Activated T-cell treated with anti-CD3 and anti-CD28 coated beads for 24 hours (primary cell): ENCODE data around the gene MRPL37.

Source experiments
- DNase-seq: peaks from one replicate; pipeline ENCODE4 v3.0.0-alpha.2; 2020; ENCODE audit warnings: low read depth

Gene MRPL37

DNA sequence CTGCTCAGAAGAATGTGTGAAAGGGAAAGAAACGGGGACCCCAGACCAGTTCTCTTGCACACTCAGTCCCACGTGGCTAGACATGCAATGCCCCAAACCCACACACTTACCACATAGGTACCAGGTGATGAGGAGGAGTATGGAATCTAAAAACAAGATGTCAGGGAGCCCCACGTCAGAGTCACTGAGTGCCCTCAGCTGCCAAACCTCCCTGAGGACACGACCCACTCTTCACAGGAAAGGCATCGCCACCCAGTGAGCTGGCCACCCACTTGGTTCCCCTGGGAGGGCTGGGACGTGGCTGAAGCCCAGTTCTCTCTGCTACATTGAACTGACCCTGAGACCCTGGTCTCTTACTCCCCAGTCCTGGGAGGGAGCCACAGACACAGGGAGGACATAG, 41.4 kb downstream of the MRPL37 start:
- no peak for DNase-seq

DNA sequence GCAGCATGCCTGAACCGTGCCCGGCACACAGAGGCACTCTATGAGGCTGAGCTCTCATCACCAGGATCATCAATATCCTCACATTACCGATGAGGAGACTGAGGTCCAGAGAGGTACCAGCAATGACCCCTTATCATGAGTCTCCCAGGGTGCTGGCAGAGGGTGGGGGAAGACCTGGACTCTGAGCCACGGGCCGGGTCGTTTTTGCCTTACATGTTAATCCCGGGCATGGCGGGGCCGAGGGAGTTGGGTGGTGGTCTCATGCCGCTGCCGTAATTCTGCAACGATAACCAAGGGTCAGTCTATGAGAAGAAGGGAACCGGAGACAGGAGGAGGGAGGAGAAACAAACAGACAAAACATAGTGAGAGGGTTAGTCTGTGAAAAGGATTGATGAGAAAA, 43.1 kb downstream of the MRPL37 start:
- DNase-seq, result no peak

DNA sequence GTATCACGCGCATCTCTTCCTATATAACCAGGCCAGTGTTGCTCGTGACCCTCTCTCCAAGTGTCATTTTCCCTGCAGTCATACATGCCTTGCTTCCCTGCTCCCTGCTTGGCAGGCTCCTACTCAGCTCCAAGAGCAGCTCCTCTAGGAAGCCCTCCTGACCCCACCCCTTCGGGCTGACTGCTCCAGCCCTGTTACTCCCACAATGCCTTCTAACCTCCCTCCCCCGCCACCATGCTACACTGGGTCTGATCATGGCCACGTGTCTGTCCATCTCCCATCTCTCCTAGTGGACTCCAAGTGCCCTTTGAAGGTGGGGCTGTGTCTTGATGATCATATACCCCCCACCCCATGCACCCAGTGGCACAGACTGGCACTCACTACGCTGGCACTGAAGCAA, 44.7 kb downstream of the MRPL37 start:
- no peak for DNase-seq

DNA sequence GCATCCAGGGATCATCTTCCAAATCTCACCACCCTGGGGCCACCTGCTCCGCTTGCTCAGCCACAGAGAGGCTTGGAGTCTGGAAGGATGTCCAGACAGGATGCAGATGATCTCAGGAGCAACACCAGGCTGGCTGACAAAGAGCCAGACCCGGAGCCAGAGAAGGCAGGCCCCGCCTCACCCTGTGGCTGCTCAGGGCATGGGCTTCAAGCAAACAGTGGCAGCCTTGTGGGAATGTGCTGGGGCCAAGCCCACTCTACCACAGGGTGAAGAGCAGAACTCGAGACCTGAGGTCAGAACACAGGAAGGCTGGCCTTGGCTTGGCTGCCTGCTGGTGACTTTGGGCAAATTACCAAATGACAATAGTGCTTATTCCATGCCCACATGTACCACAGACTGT, 45.5 kb downstream of the MRPL37 start:
- DNase-seq, result no peak

DNA sequence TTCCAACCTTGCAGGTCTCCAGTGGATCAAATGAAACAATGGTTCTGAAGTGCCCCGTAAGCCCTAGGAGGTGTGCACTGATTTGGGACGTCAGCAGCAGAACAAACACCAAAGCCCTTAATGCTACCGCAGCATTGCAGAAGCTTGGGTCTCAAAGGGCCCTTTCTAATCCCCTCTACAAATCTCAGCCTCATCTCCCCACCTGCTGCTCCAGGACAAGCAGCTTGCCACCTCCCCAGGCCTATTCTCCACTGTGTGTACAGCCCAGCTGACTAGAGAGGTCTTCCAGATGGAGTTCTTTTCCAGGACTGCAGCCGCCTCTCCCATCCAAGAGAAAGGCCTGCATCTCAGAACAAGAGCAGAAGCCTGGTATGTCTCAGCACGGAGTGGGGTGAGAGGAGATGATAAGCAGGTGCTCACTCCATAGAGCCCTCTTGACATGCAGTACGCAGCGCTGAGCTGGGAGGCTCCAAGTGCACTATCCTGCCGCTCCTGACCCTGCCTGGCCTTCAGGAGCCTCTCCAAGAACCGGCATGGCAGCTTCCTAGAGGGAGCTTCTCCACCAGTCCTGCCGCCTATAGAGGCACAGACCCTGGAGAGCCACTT, 46.3 kb downstream of the MRPL37 start:
- DNase-seq, result no peak

- no peak for DNase-seq
Measured at GRCh38 chr1:54247863-54248515, 48.0 kb downstream of the MRPL37 start.

GRCh38 chr1:54248966-54249365, 49.0 kb downstream of the MRPL37 start:
- no peak for DNase-seq

DNA sequence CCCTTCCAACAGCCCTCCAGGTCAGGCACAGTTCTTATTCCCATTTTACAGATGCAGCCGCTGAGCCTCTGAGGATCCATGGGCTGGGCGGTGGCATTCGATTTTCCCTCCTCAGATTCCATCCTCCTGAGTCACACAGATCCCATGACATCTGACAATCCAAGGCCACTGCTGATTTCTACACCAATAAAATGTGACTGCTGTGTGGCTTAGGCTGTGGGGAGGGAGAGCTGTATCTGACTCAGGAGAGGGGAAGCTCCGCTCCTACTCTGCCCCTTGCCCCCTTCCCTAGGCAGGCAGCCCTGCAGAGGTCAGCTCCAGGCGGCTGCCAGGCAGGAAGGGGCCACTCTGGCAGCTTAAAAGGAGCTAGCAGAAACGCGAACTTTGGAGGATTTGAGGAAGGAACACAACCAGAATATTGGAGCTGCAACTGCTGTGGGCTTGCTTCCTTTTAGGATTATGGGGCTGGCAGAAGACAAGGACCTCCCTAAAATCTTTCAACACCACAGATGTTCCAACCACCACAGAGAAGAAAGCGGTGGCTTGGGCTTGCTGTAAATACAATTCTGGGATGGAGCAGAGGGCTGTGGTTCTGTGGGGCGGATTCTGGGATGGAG, 50.0 kb downstream of the MRPL37 start:
- DNase-seq, result no peak

DNA sequence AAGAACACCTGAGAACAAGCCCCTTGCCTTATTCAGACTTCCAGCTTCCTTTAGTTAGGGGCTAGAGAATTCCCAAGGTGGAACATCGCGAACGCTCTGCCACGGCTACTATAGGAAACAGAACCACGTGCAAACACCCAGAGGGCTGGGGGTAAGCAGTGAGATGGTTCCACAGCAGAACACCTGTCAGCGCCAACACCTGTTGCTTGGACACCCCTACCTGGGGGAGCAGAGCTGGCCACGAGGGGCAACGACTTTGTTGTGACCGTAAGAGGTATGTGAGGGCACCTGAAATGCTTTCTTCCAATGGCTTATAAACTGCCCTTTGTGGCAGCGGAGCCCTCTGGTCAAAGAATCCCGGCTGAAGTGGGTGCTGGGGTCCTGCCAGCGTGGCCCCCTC, 50.7 kb downstream of the MRPL37 start:
- no peak for DNase-seq

- no peak for DNase-seq
Measured at GRCh38 chr1:54252371-54252936, 52.5 kb downstream of the MRPL37 start.

- no peak for DNase-seq
Measured at GRCh38 chr1:54253480-54253879, 53.5 kb downstream of the MRPL37 start.

GRCh38 chr1:54254055-54254454, 54.1 kb downstream of the MRPL37 start:
- no peak for DNase-seq

- no peak for DNase-seq
Measured at GRCh38 chr1:54255026-54255702, 55.2 kb downstream of the MRPL37 start.

DNA sequence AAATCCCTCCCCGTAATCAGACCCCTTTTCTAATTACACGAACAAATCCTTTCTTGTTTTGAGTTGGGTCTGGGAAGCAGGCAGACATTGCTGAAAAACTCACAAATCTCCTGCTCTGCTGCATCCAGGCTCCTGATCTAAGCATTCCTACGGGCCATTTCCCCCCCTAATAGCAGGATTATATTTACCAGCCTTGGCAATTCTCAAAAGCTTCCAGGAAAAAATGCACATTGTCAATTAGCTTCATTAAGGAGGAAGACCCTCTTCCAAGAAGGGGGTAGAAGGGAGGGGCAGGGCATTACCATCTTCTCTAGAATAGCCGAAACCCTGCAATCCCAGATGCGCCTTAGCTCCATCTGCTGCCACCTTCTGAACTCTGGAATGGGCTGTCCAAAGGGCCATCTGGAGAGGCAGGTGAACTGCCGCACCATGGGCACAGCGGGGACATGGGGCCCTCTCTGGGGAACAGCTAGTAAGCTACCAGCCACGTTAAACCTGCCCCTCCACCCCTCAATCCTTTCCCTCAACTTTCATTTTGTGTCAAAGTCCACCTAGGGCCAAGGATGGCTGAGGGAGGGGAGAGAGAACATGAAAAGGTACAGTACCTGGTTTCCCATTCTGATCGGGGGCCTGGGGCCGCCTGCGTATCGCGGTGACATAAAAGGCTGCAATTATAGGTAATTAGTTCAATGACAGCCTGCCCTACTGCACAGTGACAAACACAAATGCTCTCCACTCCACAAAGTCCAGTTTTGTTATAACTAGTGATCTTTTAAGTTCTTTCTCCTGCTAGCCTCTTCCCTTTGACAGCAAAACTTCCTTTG, 56.8 kb downstream of the MRPL37 start:
- DNase-seq, result no peak

- no peak for DNase-seq
Measured at GRCh38 chr1:54257346-54257620, 57.3 kb downstream of the MRPL37 start.

GRCh38 chr1:54257876-54258275, 57.9 kb downstream of the MRPL37 start:
- no peak for DNase-seq

GRCh38 chr1:54259546-54260140, 59.7 kb downstream of the MRPL37 start:
- DNase-seq, result no peak

- DNase-seq, result no peak
Measured at GRCh38 chr1:54260810-54261209, 60.8 kb downstream of the MRPL37 start.

DNA sequence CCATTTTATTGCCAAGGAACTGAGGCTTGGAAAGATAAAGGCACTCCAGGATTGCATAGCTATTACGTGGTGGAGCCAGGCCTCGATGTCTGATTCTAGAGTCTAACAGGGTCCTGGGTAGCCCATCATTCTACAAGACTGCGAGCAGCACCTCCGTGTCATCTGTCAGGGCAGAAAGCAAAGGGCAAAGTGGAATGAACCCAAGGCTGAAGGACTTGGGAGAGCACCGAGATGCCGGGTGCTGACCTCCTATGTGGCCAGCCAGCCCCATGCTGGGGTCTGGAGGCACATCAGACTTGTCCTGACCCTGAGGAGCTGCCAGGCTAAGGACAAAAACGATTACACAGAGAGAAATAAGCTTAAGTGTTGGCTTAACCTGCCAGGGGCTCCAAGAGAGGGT, 62.3 kb downstream of the MRPL37 start:
- DNase-seq, result no peak

- no peak for DNase-seq
Measured at GRCh38 chr1:54263601-54264226, 63.7 kb downstream of the MRPL37 start.

DNA sequence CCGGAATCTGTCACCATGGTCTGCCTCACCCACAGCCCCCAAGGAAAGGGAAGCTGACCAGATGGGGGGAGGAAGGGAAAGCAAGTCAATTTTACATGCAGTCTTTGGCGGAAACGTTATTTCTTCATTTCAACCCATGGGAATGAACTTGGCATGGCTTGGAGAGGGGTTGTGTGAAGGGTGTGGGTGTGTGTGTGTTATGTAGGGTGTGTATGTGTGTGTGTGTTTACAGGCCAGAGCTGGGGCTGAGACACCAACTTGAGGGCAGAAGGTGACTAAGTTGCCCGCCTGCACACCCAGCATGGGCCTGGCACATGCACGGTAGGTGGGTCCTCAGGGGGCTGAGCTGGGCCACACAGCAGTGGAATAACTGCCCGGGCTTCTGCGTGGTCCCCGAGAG, 65.2 kb downstream of the MRPL37 start:
- DNase-seq, result no peak
